PFSK-1 (cell line): ENCODE results near the gene FAM117A.

Experiments
- POLR2AphosphoS5 ChIP-seq: IDR thresholded peaks from 2 replicates; pipeline ENCODE4 v1.6.1; 2012; ENCODE audit warnings: low read depth, mild to moderate bottlenecking, control low read depth, low read length, moderate library complexity
- TAF1 ChIP-seq: IDR thresholded peaks from 2 replicates; pipeline ENCODE4 v1.6.1; 2012; ENCODE audit warnings: low read length, control low read depth, borderline replicate concordance; ENCODE audit not compliant: insufficient read depth
- TF ChIP-seq, protein P1 (sequence below), 2 experiments: IDR thresholded peaks; 2 replicates each; pipeline versions ENCODE4 v1.6.1 to v1.8.0; 2011 to 2012; ENCODE audit warnings: low read depth in 2 of 2, low read length in 2 of 2, control low read depth in 1 of 2, inconsistent platforms in 1 of 2, mild to moderate bottlenecking in 1 of 2, moderate library complexity in 1 of 2; ENCODE audit not compliant: insufficient read depth in 1 of 2

DNA sequence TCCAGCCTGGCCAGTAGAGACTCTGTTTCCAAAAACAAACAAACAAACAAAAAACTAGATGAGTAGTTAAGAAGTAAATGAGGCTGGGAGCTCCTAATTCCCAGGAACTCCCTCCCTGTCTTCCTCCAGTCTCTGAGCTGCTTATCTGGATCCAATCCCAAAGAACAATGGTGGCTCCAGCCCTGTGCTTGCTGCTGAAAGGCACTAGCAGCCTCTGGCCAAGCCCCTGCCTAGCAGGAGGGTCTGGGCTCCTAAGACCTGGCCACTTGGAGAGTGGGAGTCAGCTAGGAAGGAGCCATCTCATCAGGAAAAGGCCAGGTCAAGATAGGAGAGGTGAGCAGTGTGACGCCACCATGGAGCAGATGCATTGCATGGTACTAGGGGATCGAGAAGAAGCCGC lies 41.9 kb downstream of the FAM117A start:
- TF ChIP-seq, protein P1, sequence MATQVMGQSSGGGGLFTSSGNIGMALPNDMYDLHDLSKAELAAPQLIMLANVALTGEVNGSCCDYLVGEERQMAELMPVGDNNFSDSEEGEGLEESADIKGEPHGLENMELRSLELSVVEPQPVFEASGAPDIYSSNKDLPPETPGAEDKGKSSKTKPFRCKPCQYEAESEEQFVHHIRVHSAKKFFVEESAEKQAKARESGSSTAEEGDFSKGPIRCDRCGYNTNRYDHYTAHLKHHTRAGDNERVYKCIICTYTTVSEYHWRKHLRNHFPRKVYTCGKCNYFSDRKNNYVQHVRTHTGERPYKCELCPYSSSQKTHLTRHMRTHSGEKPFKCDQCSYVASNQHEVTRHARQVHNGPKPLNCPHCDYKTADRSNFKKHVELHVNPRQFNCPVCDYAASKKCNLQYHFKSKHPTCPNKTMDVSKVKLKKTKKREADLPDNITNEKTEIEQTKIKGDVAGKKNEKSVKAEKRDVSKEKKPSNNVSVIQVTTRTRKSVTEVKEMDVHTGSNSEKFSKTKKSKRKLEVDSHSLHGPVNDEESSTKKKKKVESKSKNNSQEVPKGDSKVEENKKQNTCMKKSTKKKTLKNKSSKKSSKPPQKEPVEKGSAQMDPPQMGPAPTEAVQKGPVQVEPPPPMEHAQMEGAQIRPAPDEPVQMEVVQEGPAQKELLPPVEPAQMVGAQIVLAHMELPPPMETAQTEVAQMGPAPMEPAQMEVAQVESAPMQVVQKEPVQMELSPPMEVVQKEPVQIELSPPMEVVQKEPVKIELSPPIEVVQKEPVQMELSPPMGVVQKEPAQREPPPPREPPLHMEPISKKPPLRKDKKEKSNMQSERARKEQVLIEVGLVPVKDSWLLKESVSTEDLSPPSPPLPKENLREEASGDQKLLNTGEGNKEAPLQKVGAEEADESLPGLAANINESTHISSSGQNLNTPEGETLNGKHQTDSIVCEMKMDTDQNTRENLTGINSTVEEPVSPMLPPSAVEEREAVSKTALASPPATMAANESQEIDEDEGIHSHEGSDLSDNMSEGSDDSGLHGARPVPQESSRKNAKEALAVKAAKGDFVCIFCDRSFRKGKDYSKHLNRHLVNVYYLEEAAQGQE (IDR thresholded peaks at IDR 0.05; ENCODE audit: insufficient read depth in 1 of 2, low read depth in 2 of 2, low read length in 2 of 2): no peak
- TF ChIP-seq POLR2AphosphoS5 (no peak), TAF1 (no peak)
